A673 (cell line): ENCODE data around the gene ZNF157. TPM values are rescaled to one million over a fixed set of nuclear protein-coding genes. Genes with fewer than 3 reads are reported as not detected.

Experiments used
- BruUV-seq: library from RNA; stranded (reverse); fragments of 400-500 nt; replicated peaks from 2 replicates; lab custom pipeline; 2021; lab: Mats Ljungman, UMichigan
- CTCF ChIA-PET: fragments of 300-600 bp; sonication (Branson Sonifier 250); formaldehyde crosslinking; loops from one replicate; lab custom pipeline; 2022; ENCODE audit warnings: antibody characterized with exemption; lab: Charles Lee
- POLR2A ChIA-PET: fragments of 300-600 bp; sonication (Branson Sonifier 250); formaldehyde crosslinking; loops from one replicate; lab custom pipeline; 2022; ENCODE audit warnings: antibody characterized with exemption; ENCODE audit not compliant: low non-redundant PET; lab: Charles Lee
- DNase-seq: peaks from one replicate; pipeline ENCODE4 v3.0.0-alpha.2; 2015; ENCODE audit warnings: low spot score
- H3K27ac ChIP-seq: fragments of 200-600 bp; sonication (generic); 2 replicates; pipeline ENCODE4 v1.5.1; 2016; ENCODE audit warnings: mixed run types, low read depth, mild to moderate bottlenecking, mixed read lengths, antibody characterized with exemption, low read length; ENCODE audit not compliant: poor library complexity, severe bottlenecking
- H3K27me3 ChIP-seq: fragments of 200-600 bp; sonication (generic); replicated peaks from 2 replicates; pipeline ENCODE4 v1.6.1; 2017; ENCODE audit warnings: mixed run types, low read depth, mild to moderate bottlenecking, mixed read lengths, antibody characterized with exemption, low read length; ENCODE audit not compliant: insufficient read depth, poor library complexity
- H3K36me3 ChIP-seq: fragments of 200-600 bp; sonication (generic); 2 replicates; pipeline ENCODE4 v1.6.1; 2016; ENCODE audit warnings: mixed run types, mild to moderate bottlenecking, mixed read lengths, antibody characterized with exemption, low read length; ENCODE audit not compliant: insufficient read depth, poor library complexity, severe bottlenecking
- H3K4me1 ChIP-seq: fragments of 200-600 bp; sonication (generic); 2 replicates; pipeline ENCODE4 v1.6.1; 2017; ENCODE audit warnings: mixed run types, mild to moderate bottlenecking, mixed read lengths, antibody characterized with exemption, low read length; ENCODE audit not compliant: insufficient read depth, poor library complexity, severe bottlenecking
- H3K4me3 ChIP-seq: fragments of 200-600 bp; sonication (generic); 2 replicates; pipeline ENCODE4 v1.5.1; 2016; ENCODE audit warnings: low read depth, mixed run types, mild to moderate bottlenecking, mixed read lengths, low read length; ENCODE audit not compliant: poor library complexity, severe bottlenecking
- H3K9me3 ChIP-seq: fragments of 200-600 bp; sonication (generic); 2 replicates; pipeline ENCODE4 v1.6.1; 2016; ENCODE audit warnings: mixed run types, low read depth, mild to moderate bottlenecking, mixed read lengths, antibody characterized with exemption, low read length; ENCODE audit not compliant: poor library complexity, severe bottlenecking
- CTCF ChIP-seq: fragments of 300-800, 200-600 bp; sonication (generic); conservative IDR thresholded peaks from 2 replicates; pipeline ENCODE4 v1.5.1; 2017; ENCODE audit warnings: low read depth, mild to moderate bottlenecking, antibody characterized with exemption, low read length, moderate library complexity, mixed read lengths
- EZH2 ChIP-seq: fragments of 200-600 bp; sonication (generic); IDR thresholded peaks from 2 replicates; pipeline ENCODE4 v1.6.1; 2017; ENCODE audit warnings: borderline replicate concordance, low read depth, mild to moderate bottlenecking, mixed read lengths, antibody characterized with exemption, low read length; ENCODE audit not compliant: poor library complexity, severe bottlenecking
- intact Hi-C: fragments of 100-400 bp; cut with micrococcal nuclease; formaldehyde crosslinking; loops from one replicate; pipeline ENCODE4 v1.10.0; 2022; ENCODE audit not compliant: unreplicated experiment
- total RNA-seq: library from RNA; stranded (reverse); gene quantifications from 2 replicates; pipeline ENCODE4 v1.2.3, GENCODE V29; 2021

Gene ZNF157
- total RNA-seq, 1 experiment from 2014 or later: not detected

DNA sequence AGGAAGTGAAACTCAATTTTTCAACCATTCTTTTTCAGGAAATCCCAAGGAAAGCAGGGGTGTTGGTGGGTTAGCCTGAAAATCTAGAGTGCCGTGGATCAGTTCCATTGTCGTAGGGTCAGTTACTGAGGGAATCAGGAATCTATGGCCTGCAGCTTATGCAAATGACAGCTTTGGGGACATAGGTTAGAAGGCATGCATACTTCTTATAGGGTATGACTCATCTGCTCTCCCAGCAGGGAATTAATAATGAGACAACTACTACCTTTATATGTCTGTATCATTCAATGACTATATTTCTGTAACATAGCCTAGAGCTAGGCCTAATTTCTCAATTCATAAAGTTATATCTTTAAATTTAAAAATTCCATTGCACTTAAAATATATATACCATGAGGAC lies 76.1 kb downstream of the ZNF157 start:
- POLR2A ChIA-PET: no interaction called here
- intact Hi-C loops: no loop called here
- CTCF ChIA-PET: interaction anchor here (0.5 kb wide), 1 partner anchor 14 kb away, joined by 4 read pairs; no protein-coding TSS in a partner anchor
- DNase-seq: no peak
- TF ChIP-seq CTCF (no peak), EZH2 (no peak)
- no peak overlapping the region for H3K27ac ChIP-seq
- BruUV-seq: no TSS peak
- H3K27me3 ChIP-seq: no peaks in the 10 kb centered on the region
- H3K36me3 ChIP-seq: peaks cover 26% of the 10 kb centered on the region
- no peak overlapping the region for H3K4me3 ChIP-seq
- H3K9me3 ChIP-seq: peaks cover 48% of the 10 kb centered on the region
- H3K4me1 ChIP-seq: no peaks in the 10 kb centered on the region

GRCh38 chrX:47446971-47447370 lies 76.6 kb downstream of the ZNF157 start:
- TF ChIP-seq CTCF: no peak
- no peak for TF ChIP-seq EZH2
- ChIA-PET CTCF (no interaction called here), POLR2A (no interaction called here)
- peaks cover 49% of the 10 kb centered on the region for H3K9me3 ChIP-seq
- intact Hi-C loops: no loop called here
- no peak overlapping the region for H3K27ac ChIP-seq
- H3K4me1 ChIP-seq: no peaks in the 10 kb centered on the region
- no peaks in the 10 kb centered on the region for H3K27me3 ChIP-seq
- no peak overlapping the region for H3K4me3 ChIP-seq
- no peak for DNase-seq
- no TSS peak for BruUV-seq
- H3K36me3 ChIP-seq: peaks cover 26% of the 10 kb centered on the region

DNA sequence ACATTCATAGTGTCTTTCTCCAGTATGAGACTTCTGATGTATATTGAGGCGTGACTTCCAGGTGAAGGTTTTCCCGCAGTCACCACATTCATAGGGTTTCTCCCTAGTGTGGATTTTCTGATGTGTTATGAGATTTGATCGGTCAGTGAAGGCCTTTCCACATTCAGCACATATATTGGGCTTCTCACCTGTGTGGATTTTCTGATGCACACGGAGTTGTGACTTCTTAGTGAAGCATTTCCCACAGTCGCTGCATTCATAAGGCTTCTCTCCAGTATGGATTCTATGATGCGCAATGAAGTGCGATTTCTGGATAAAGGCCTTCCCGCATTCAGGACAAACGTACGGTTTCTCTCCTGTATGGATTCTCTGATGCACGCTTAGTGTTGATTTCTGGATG lies 77.2 kb downstream of the ZNF157 start:
- TF ChIP-seq EZH2 (no peak), CTCF (no peak)
- no peak overlapping the region for H3K27ac ChIP-seq
- intact Hi-C loops: no loop called here
- H3K4me3 ChIP-seq: no peak overlapping the region
- peaks cover 52% of the 10 kb centered on the region for H3K9me3 ChIP-seq
- H3K4me1 ChIP-seq: no peaks in the 10 kb centered on the region
- CTCF ChIA-PET: no interaction called here
- DNase-seq: no peak
- peaks cover 26% of the 10 kb centered on the region for H3K36me3 ChIP-seq
- BruUV-seq: no TSS peak
- POLR2A ChIA-PET: no interaction called here
- H3K27me3 ChIP-seq: no peaks in the 10 kb centered on the region
